GM23338 (cell line): Measurements from ENCODE around the gene BIRC7. TPM values are rescaled to one million over a fixed set of nuclear protein-coding genes. Genes with fewer than 3 reads are reported as not detected.

Experiments used
- ATAC-seq: fragments of 200-7000 bp; cut with Tn5 transposase; 3 replicates; pipeline ENCODE4 v1.9.1; 2020
- DNase-seq: peaks from one replicate; pipeline ENCODE4 v3.0.0-alpha.2; 2015; ENCODE audit warnings: low spot score
- H2AFZ ChIP-seq: fragments of 200-600 bp; sonication (generic); 2 replicates; pipeline ENCODE4 v1.8.0; 2016; ENCODE audit warnings: antibody characterized with exemption, mild to moderate bottlenecking, moderate library complexity
- H3F3A ChIP-seq: fragments of 200-600 bp; sonication (generic); replicated peaks from 2 replicates; pipeline ENCODE4 v1.8.0; 2017; ENCODE audit warnings: antibody characterized with exemption, mixed run types, low read depth
- H3K27ac ChIP-seq: fragments of 200-600 bp; sonication (generic); 2 replicates; pipeline ENCODE4 v1.6.1; 2016; ENCODE audit warnings: low read depth
- H3K27me3 ChIP-seq: fragments of 200-600 bp; sonication (generic); 2 replicates; pipeline ENCODE4 v1.8.0; 2016; ENCODE audit warnings: mild to moderate bottlenecking, mixed run types, moderate library complexity; ENCODE audit not compliant: insufficient read depth
- H3K36me3 ChIP-seq: fragments of 200-600 bp; sonication (generic); 2 replicates; pipeline ENCODE4 v1.8.0; 2016; ENCODE audit warnings: mild to moderate bottlenecking; ENCODE audit not compliant: insufficient read depth
- H3K4me1 ChIP-seq: fragments of 200-600 bp; sonication (generic); 2 replicates; pipeline ENCODE4 v1.8.0; 2016; ENCODE audit warnings: mild to moderate bottlenecking, moderate library complexity; ENCODE audit not compliant: insufficient read depth
- H3K4me2 ChIP-seq: fragments of 200-600 bp; sonication (generic); 2 replicates; pipeline ENCODE4 v1.7.1; 2017; ENCODE audit warnings: mixed run types
- H3K4me3 ChIP-seq: fragments of 200-600 bp; sonication (generic); 2 replicates; pipeline ENCODE4 v1.6.1; 2016; ENCODE audit warnings: mixed run types
- H3K79me2 ChIP-seq: fragments of 200-600 bp; sonication (generic); replicated peaks from 2 replicates; pipeline ENCODE4 v1.8.0; 2017; ENCODE audit warnings: mild to moderate bottlenecking; ENCODE audit not compliant: insufficient read depth
- H3K9me2 ChIP-seq: fragments of 200-600 bp; sonication (generic); 2 replicates; pipeline ENCODE4 v1.8.0; 2017; ENCODE audit not compliant: insufficient read depth
- H4K20me1 ChIP-seq: fragments of 200-600 bp; sonication (generic); replicated peaks from 2 replicates; pipeline ENCODE4 v1.8.0; 2017; ENCODE audit warnings: mild to moderate bottlenecking; ENCODE audit not compliant: insufficient read depth
- H3K27ac Mint-ChIP-seq: 2 replicates; pipeline ENCODE4 v1.8.0; 2020; ENCODE audit warnings: inconsistent platforms, mild to moderate bottlenecking, moderate library complexity, mixed read lengths
- H3K27me3 Mint-ChIP-seq: 3 replicates; pipeline ENCODE4 v1.8.0; 2022; ENCODE audit warnings: low read depth, mild to moderate bottlenecking, moderate library complexity, mixed read lengths, inconsistent platforms; ENCODE audit not compliant: insufficient read depth, poor library complexity
- H3K36me3 Mint-ChIP-seq: 3 replicates; pipeline ENCODE4 v1.8.0; 2021; ENCODE audit warnings: low read depth, mild to moderate bottlenecking, inconsistent platforms, moderate library complexity, mixed read lengths
- H3K4me1 Mint-ChIP-seq: 3 replicates; pipeline ENCODE4 v1.8.0; 2020; ENCODE audit warnings: mild to moderate bottlenecking, inconsistent platforms, mixed read lengths
- H3K4me3 Mint-ChIP-seq: 3 replicates; pipeline ENCODE4 v1.8.0; 2021; ENCODE audit warnings: moderate library complexity, mild to moderate bottlenecking, inconsistent platforms, mixed read lengths
- H3K9me3 Mint-ChIP-seq: 3 replicates; pipeline ENCODE4 v1.8.0; 2020; ENCODE audit warnings: moderate library complexity, mild to moderate bottlenecking, inconsistent platforms, mixed read lengths
- CREB1 ChIP-seq: fragments of 250-450 bp; sonication (Bioruptor Pico); IDR thresholded peaks from 2 replicates; pipeline ENCODE4 v1.5.0; 2020; ENCODE audit warnings: low read depth, mild to moderate bottlenecking, moderate library complexity
- CTCF ChIP-seq, 2 experiments: fragments of 200-600 bp in 1 of 2; sonication (generic) in 1 of 2; conservative IDR thresholded peaks; 2 replicates each; pipeline versions ENCODE4 v1.5.1 to v1.6.1; 2016 to 2017; ENCODE audit warnings: antibody characterized with exemption in 2 of 2, low read depth in 2 of 2, mild to moderate bottlenecking in 2 of 2, moderate library complexity in 1 of 2
- EZH2 ChIP-seq: fragments of 200-600 bp; sonication (generic); IDR thresholded peaks from one replicate; pipeline ENCODE4 v1.8.0; 2017; ENCODE audit warnings: antibody characterized with exemption, mild to moderate bottlenecking, low read depth; ENCODE audit not compliant: unreplicated experiment
- EZH2phosphoT487 ChIP-seq: fragments of 200-600 bp; sonication (generic); IDR thresholded peaks from one replicate; pipeline ENCODE4 v1.8.1; 2018; ENCODE audit warnings: antibody characterized with exemption; ENCODE audit not compliant: unreplicated experiment
- JUNB ChIP-seq: IDR thresholded peaks from one replicate; pipeline ENCODE4 v1.6.1; 2016; ENCODE audit warnings: antibody characterized with exemption; ENCODE audit not compliant: unreplicated experiment
- NANOG ChIP-seq: IDR thresholded peaks from 2 replicates; pipeline ENCODE4 v1.6.1; 2016; ENCODE audit warnings: antibody characterized with exemption, borderline replicate concordance
- POLR2AphosphoS5 ChIP-seq: IDR thresholded peaks from 2 replicates; pipeline ENCODE4 v1.6.1; 2016; ENCODE audit warnings: antibody characterized with exemption, low read depth
- REST ChIP-seq: IDR thresholded peaks from one replicate; pipeline ENCODE4 v1.6.1; 2018; ENCODE audit warnings: antibody characterized with exemption; ENCODE audit not compliant: unreplicated experiment
- STAT1 ChIP-seq: IDR thresholded peaks from one replicate; pipeline ENCODE4 v1.6.1; 2016; ENCODE audit warnings: antibody characterized with exemption; ENCODE audit not compliant: unreplicated experiment
- ZNF114 ChIP-seq: fragments of 250-450 bp; sonication (Bioruptor Pico); IDR thresholded peaks from 2 replicates; pipeline ENCODE4 v1.5.0; 2020; ENCODE audit warnings: mild to moderate bottlenecking, moderate library complexity
- ZNF331 ChIP-seq: fragments of 250-450 bp; sonication (Bioruptor Pico); IDR thresholded peaks from 2 replicates; pipeline ENCODE4 v1.5.0; 2020; ENCODE audit warnings: low read depth, mild to moderate bottlenecking, moderate library complexity
- ZNF462 ChIP-seq: fragments of 250-450 bp; sonication (Bioruptor Pico); IDR thresholded peaks from 2 replicates; pipeline ENCODE4 v1.5.0; 2020; ENCODE audit warnings: mild to moderate bottlenecking, moderate library complexity
- polyA plus RNA-seq: library from polyadenylated mRNA; unstranded; fragments of >200 nt; fragmentation: Nextera tagmentation; extraction: Ambion mirVana; gene quantifications from 2 replicates; pipeline ENCODE4 v1.2.1, GENCODE V29; 2016
- total RNA-seq: library from RNA; depleted of rRNA; stranded (reverse); fragments of >200 nt; shearing (Covaris generic); gene quantifications from 2 replicates; pipeline ENCODE4 v1.2.3, GENCODE V29; 2014
- TF ChIP-seq, protein P1 (sequence below): IDR thresholded peaks from 2 replicates; pipeline ENCODE4 v1.6.1; 2016; ENCODE audit warnings: antibody characterized with exemption

The BIRC7 gene
- total and polyA plus RNA-seq, 2 experiments from 2014 or later = 0.16 to 0.24 TPM

DNA sequence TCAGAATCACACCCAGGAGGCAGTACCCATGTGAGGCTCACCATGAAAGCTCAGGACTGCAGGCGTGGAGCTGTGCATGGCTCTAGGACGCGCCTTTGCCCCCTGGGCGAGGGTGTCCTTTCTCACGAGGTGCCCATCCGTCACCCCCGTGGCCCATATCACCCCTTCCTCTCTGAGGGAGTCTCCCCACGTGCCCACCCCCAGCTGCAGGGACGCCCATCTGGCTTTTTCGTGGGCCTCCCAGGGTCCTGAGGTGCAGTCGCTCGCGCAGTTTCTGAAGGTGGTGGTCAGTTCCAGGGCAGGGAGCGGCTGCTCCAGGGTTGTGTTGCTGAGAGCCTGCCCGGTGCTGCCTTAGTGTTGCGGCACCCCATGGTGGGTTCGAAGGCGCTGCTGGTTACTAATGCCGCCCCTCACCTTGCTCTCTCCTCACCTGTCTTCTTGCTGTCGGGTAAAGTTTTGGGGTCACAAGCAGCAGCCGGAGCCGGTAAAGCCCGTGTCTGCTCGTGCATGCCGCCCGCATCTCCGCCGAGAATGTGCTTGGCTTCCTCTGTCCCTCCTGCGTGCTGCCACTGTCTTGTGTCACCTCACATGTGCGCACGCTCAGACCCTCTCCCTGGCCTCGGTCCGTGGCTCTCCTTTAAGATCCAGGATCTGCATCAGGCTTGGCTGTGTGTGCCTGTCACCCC is 47.8 kb downstream of the BIRC7 start:
- Mint-ChIP-seq H3K27me3 (peaks cover 7% of the 10 kb centered on the region), H3K27ac (no peak overlapping the region), H3K4me1 (no peaks in the 10 kb centered on the region; the same call in 2 of the 3 replicates), H3K9me3 (no peaks in the 10 kb centered on the region), H3K36me3 (peaks cover 35% of the 10 kb centered on the region), H3K4me3 (no peak overlapping the region)
- ATAC-seq (no peak), DNase-seq (no peak)
- H3K4me2 ChIP-seq = no peak overlapping the region
- no peak overlapping the region for H3K4me3 ChIP-seq
- TF ChIP-seq STAT1 (no peak), REST (no peak), ZNF331 (CRISPR knock-in tag) (no peak), CTCF (conservative IDR thresholded peaks at IDR 0.05; ENCODE audit: low read depth in 2 of 2) (no peak), EZH2phosphoT487 (no peak), NANOG (no peak), CREB1 (CRISPR knock-in tag) (no peak), JUNB (no peak), POLR2AphosphoS5 (no peak), EZH2 (no peak), ZNF462 (CRISPR knock-in tag) (no peak), ZNF114 (CRISPR knock-in tag) (no peak)
- TF ChIP-seq, protein P1, sequence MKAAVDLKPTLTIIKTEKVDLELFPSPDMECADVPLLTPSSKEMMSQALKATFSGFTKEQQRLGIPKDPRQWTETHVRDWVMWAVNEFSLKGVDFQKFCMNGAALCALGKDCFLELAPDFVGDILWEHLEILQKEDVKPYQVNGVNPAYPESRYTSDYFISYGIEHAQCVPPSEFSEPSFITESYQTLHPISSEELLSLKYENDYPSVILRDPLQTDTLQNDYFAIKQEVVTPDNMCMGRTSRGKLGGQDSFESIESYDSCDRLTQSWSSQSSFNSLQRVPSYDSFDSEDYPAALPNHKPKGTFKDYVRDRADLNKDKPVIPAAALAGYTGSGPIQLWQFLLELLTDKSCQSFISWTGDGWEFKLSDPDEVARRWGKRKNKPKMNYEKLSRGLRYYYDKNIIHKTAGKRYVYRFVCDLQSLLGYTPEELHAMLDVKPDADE = no peak
- no peak overlapping the region for H2AFZ ChIP-seq
- peaks cover 3% of the 10 kb centered on the region; the same call in 1 of the 2 replicates for H4K20me1 ChIP-seq
- no peaks in the 10 kb centered on the region for H3K27me3 ChIP-seq
- H3K9me2 ChIP-seq = no peaks in the 10 kb centered on the region
- H3K79me2 ChIP-seq = no peaks in the 10 kb centered on the region
- H3K36me3 ChIP-seq = peaks cover 6% of the 10 kb centered on the region; the same call in 1 of the 2 replicates
- H3F3A ChIP-seq = 0 out of 2 replicates have a peak, but pooled peaks cover 3% of the 10 kb centered on the region
- H3K4me1 ChIP-seq = no peaks in the 10 kb centered on the region
- no peak overlapping the region for H3K27ac ChIP-seq
